ENCODE results near the gene SLC24A3.

DNA sequence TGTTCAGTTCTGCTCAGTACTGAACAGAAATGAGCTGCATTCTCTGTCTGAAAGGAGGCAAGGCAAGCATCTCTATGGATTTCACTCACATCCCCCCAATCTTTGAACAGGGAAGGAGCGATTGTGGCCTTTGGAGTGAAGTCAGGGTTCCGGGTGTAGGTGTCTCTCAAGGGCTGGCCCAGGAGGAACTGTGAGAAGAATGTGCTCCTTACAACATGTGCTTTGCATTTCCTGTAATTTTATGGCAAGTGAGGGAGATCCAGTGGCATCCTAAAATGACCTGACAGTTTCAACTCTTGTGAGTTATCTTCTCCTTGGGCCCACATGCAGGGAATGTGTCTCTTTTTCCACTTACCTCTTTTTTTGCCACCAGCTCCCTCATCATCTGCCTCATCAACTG, 482.6 kb downstream of the SLC24A3 start:
- TF ChIP-seq, protein P1, sequence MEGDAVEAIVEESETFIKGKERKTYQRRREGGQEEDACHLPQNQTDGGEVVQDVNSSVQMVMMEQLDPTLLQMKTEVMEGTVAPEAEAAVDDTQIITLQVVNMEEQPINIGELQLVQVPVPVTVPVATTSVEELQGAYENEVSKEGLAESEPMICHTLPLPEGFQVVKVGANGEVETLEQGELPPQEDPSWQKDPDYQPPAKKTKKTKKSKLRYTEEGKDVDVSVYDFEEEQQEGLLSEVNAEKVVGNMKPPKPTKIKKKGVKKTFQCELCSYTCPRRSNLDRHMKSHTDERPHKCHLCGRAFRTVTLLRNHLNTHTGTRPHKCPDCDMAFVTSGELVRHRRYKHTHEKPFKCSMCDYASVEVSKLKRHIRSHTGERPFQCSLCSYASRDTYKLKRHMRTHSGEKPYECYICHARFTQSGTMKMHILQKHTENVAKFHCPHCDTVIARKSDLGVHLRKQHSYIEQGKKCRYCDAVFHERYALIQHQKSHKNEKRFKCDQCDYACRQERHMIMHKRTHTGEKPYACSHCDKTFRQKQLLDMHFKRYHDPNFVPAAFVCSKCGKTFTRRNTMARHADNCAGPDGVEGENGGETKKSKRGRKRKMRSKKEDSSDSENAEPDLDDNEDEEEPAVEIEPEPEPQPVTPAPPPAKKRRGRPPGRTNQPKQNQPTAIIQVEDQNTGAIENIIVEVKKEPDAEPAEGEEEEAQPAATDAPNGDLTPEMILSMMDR (conservative IDR thresholded peaks at IDR 0.05; ENCODE audit: low read length) = no peak
- TF ChIP-seq EZH2phosphoT487 (IDR thresholded peaks at IDR 0.05; ENCODE audit: borderline replicate concordance, low read depth, low read length) = no peak

Data from OCI-LY7 (cell line).